Panc1 (cell line): Measurements from ENCODE around the gene SLC25A46.

ENCODE experiments used
- POLR2AphosphoS5 ChIP-seq: IDR thresholded peaks from 2 replicates; pipeline ENCODE4 v1.6.1; 2012; ENCODE audit warnings: mild to moderate bottlenecking, low read depth, low read length, moderate library complexity
- REST ChIP-seq, 2 experiments: IDR thresholded peaks; 2 replicates each; pipeline ENCODE4 v1.6.1; 2011 to 2012; ENCODE audit warnings: low read depth in 2 of 2, control low read depth in 1 of 2, low read length in 1 of 2, mild to moderate bottlenecking in 1 of 2, moderate library complexity in 1 of 2; ENCODE audit not compliant: insufficient read depth in 1 of 2
- TF ChIP-seq, protein P1 (sequence below): fragments of 450-650 bp; IDR thresholded peaks from 2 replicates; pipeline ENCODE4 v1.5.1; 2017; ENCODE audit warnings: mild to moderate bottlenecking

- TF ChIP-seq, protein P1, sequence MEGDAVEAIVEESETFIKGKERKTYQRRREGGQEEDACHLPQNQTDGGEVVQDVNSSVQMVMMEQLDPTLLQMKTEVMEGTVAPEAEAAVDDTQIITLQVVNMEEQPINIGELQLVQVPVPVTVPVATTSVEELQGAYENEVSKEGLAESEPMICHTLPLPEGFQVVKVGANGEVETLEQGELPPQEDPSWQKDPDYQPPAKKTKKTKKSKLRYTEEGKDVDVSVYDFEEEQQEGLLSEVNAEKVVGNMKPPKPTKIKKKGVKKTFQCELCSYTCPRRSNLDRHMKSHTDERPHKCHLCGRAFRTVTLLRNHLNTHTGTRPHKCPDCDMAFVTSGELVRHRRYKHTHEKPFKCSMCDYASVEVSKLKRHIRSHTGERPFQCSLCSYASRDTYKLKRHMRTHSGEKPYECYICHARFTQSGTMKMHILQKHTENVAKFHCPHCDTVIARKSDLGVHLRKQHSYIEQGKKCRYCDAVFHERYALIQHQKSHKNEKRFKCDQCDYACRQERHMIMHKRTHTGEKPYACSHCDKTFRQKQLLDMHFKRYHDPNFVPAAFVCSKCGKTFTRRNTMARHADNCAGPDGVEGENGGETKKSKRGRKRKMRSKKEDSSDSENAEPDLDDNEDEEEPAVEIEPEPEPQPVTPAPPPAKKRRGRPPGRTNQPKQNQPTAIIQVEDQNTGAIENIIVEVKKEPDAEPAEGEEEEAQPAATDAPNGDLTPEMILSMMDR = no peak
- TF ChIP-seq REST (IDR thresholded peaks at IDR 0.05; ENCODE audit: insufficient read depth in 1 of 2, low read depth in 2 of 2, low read length in 1 of 2) (no peak), POLR2AphosphoS5 (no peak)
These were observed 64.9 kb downstream of the SLC25A46 start for GRCh38 chr5:110803467-110804326.
